GM13977 (cell line): ENCODE results near the gene OR10R2.
"Not testable (repeated sequence)": the region's sequence is repeated elsewhere in the genome, so short reads cannot be mapped to it uniquely, and the experiment has no call there.

Source experiments
- DNase-seq: peaks from one replicate; pipeline ENCODE4 v3.0.0; 2012; ENCODE audit warnings: low spot score
- in situ Hi-C: fragments of 300-500 bp; cut with MboI; formaldehyde crosslinking; loops from one replicate; pipeline ENCODE4 v1.12.0; 2022; ENCODE audit warnings: low sequenced_read_pairs, low pct_unique_long_range_greater_than_20kb, mixed read lengths, inconsistent platforms; ENCODE audit not compliant: unreplicated experiment
- TF ChIP-seq, protein P1 (sequence below): IDR thresholded peaks from 2 replicates; pipeline ENCODE4 v1.5.1; 2012; ENCODE audit warnings: mild to moderate bottlenecking, control low read depth; ENCODE audit not compliant: insufficient read depth; ENCODE audit errors: extremely low read depth, missing control alignments

Gene OR10R2, protein sequence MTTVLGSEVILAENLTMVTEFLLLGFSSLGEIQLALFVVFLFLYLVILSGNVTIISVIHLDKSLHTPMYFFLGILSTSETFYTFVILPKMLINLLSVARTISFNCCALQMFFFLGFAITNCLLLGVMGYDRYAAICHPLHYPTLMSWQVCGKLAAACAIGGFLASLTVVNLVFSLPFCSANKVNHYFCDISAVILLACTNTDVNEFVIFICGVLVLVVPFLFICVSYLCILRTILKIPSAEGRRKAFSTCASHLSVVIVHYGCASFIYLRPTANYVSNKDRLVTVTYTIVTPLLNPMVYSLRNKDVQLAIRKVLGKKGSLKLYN

DNA sequence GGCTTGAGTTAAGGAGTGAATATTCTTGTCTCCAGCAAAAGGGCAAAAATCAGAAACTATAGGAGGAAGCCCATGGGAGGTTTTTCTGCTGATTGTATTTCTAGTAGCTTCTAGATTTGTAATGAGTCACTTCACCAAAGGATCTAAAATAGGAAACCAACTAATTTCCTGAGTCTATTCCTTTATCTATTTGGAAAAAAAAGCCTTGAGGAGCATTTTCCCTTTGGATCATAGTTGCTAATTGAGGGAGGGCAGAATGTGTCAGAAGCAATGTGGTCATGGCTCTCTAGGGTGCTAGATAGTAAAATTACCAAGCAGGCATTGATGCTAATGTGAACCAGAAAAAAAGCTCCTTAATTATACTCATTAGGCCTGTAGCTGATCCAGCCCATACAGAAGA, at the start of gene OR10R2:
Gene OR10R2 (plus strand): TSS at position 301 of the 400 bp plus-strand sequence. CDS start 106 bp downstream, outside the sequence.
- TF ChIP-seq, protein P1, sequence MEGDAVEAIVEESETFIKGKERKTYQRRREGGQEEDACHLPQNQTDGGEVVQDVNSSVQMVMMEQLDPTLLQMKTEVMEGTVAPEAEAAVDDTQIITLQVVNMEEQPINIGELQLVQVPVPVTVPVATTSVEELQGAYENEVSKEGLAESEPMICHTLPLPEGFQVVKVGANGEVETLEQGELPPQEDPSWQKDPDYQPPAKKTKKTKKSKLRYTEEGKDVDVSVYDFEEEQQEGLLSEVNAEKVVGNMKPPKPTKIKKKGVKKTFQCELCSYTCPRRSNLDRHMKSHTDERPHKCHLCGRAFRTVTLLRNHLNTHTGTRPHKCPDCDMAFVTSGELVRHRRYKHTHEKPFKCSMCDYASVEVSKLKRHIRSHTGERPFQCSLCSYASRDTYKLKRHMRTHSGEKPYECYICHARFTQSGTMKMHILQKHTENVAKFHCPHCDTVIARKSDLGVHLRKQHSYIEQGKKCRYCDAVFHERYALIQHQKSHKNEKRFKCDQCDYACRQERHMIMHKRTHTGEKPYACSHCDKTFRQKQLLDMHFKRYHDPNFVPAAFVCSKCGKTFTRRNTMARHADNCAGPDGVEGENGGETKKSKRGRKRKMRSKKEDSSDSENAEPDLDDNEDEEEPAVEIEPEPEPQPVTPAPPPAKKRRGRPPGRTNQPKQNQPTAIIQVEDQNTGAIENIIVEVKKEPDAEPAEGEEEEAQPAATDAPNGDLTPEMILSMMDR = no peak
- in situ Hi-C loops = no loop called here
- DNase-seq = no peak

DNA sequence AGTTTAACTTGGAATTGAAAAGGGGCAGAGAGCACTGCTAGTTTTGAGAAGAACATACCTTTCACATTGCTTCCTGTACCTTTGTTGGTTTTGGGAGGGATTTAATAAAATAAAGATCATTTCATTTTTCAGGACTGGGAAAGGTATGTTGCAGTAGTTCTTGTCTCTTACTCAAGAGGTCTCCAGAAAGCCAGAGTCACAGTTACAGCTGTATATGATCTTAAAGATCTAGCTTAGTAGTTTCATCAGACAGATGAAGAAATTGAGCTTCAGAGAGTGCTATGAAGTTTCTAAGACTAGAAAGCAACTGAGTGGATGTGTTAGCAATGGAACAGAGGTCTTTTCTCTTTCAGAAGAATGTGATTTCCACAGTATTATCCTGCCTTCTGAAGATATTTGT, 47.0 kb upstream of the OR10R2 start:
- in situ Hi-C loops = no loop called here
- DNase-seq = no peak
- TF ChIP-seq, protein P1 = no peak

DNA sequence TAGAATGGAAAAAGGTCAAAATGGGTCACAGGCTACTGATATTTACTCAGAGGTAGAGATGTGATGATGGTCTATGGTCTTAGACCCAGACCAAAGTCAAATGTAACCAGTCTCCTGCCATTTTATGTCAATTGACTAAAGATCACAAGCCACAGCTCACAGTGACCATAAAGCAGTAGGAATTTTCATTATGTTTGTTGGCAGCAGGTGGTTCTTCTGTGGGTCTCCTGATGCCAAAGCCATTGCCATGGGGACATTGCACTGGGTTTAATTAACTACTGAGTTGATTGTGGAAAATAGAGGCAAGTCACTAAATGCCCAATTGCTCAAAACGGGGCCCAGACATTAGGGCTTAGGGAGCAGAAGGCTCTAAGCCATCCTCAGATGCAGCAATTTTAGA, 45.9 kb upstream of the OR10R2 start, which contains the start of gene OR10K2:
Gene OR10K2 (minus strand): TSS at position 101 of the 400 bp plus-strand sequence. CDS start 5,371 bp downstream, outside the sequence.
- DNase-seq = no peak
- TF ChIP-seq, protein P1 = no peak
- in situ Hi-C loops = no loop called here

DNA sequence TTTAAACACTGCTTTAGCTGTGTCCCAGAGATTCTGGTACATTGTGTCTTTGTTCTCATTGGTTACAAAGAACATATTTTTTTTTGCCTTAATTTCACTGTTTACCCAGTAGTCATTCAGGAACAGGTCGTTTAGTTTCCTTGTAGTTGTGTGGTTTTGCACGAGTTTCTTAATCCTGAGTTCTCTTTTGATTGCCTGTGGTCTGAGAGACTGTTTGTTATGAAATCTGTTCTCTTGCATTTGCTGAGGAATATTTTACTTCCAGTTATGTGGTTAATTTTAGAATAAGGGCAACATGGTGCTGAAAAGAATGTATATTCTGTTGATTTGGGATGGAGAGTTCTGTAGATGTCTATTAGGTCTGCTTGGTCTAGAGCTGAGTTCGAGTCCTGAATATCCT, 41.9 kb upstream of the OR10R2 start:
- in situ Hi-C loops, DNase-seq: not testable (repeated sequence)

DNA sequence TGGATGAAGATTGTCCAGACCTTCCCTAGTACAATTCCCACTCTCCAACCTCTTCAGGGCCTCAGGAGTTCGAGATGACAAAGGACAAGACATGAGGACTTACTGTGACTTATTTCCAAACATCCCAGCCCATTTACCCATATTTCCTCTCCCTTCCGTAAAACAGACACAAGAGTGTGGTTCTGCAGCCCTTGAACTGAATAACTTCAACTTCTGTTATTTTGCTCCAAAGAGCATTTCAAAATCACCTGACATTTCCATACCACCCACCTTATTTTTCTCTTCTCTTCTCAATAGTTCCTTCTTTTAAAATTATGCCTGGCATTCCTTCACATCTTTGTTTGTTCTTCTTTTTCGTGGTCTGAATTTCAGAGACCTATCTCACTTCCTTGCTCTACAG, 37.3 kb upstream of the OR10R2 start:
- TF ChIP-seq, protein P1 = no peak
- DNase-seq = no peak
- in situ Hi-C loops = no loop called here

DNA sequence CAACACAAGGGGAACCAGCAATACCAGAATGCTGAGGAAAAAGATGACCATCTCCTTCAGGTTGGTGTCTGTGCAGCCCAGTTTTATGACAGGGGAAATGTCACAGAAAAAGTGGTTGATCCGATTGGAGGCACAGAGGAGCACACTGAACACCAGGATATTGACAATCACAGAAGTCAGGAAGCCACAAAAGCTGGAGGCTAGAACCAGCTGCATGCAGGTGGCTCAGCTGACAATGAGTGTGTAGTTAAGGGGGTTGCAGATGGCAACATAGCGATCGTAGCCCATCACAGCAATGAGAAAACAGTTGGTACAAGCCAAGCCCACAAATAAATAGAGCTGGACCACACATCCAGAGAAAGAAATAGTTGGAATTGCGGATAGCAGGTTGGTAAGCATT, 26.6 kb upstream of the OR10R2 start:
- no peak for DNase-seq
- TF ChIP-seq, protein P1 = no peak
- in situ Hi-C loops = no loop called here

DNA sequence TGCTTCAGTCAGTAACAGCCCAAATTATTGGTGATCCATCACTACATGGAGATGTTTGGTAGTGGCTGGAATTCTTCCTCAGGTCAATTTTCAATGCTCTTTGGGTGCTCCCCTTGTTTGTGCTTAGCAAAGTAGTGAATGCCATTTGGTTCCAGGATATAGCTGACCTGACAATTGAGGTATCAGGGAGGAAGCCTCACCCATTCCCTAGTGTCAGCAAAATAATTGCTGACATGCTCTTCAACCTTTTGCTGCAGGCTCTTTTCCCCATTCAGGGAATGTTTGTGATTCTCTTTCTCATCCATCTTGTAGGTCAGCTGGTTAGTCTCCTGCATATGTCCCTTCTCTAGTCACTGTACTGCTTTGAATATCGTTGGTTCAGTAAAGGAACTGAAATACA, 17.5 kb upstream of the OR10R2 start:
- TF ChIP-seq, protein P1 = no peak
- in situ Hi-C loops = no loop called here
- DNase-seq = no peak
